Chondrocyte (in vitro differentiated cells): ENCODE results near the gene TSPAN11. TPM values are rescaled to one million over a fixed set of nuclear protein-coding genes. Genes with fewer than 3 reads are reported as not detected.

ENCODE experiments used
- DNase-seq: peaks from one replicate; pipeline ENCODE4 v3.0.0; 2021; ENCODE audit warnings: mixed read lengths, low spot score
- H3K27ac Mint-ChIP-seq: one replicate; pipeline ENCODE4 v1.8.0; 2021; ENCODE audit warnings: mild to moderate bottlenecking, moderate library complexity, mixed read lengths; ENCODE audit not compliant: unreplicated experiment
- H3K27me3 Mint-ChIP-seq: 2 replicates; pipeline ENCODE4 v1.8.0; 2021; ENCODE audit warnings: low read depth, mixed read lengths
- H3K36me3 Mint-ChIP-seq: 2 replicates; pipeline ENCODE4 v1.8.0; 2021; ENCODE audit warnings: low read depth, mixed read lengths
- H3K4me1 Mint-ChIP-seq: 2 replicates; pipeline ENCODE4 v1.8.0; 2021; ENCODE audit warnings: low read depth, mild to moderate bottlenecking, mixed read lengths
- H3K4me3 Mint-ChIP-seq: one replicate; pipeline ENCODE4 v1.8.0; 2021; ENCODE audit warnings: mild to moderate bottlenecking, moderate library complexity, mixed read lengths; ENCODE audit not compliant: unreplicated experiment
- H3K9me3 Mint-ChIP-seq: 2 replicates; pipeline ENCODE4 v1.8.0; 2021; ENCODE audit warnings: low read depth, mixed read lengths
- total RNA-seq: library from RNA; stranded (reverse); gene quantifications from 3 replicates; pipeline ENCODE4 v1.2.1, GENCODE V29; 2021
- TF ChIP-seq, protein P1 (sequence below): fragments of 200-600 bp; sonication (generic); IDR thresholded peaks from 2 replicates; pipeline ENCODE4 v1.5.0; 2021; ENCODE audit warnings: antibody characterized with exemption, mild to moderate bottlenecking, moderate library complexity

The TSPAN11 gene
- total RNA-seq, 1 donor from 2014 or later = 0.95 TPM

DNA sequence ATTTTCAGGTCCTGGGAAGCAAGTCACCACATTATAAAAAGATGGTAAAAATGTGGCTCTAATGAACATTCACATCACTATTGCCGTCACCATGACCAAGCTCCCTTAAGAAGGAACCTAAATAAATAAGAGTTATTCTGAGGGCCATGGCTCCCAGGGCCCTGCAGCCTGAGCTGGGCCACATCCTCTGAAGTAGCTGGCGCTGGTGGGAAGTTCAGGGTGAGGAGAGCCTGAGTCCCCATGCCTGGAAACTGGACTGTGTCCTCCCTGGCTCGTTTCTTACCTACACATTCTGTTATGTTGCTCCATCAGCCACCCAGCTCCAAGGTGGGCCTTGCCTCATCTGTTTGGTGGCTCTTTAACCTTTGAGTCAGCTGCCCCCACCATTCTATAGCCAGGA, 42.5 kb downstream of the TSPAN11 start:
- H3K27ac Mint-ChIP-seq = no peak overlapping the region
- peaks cover 12% of the 10 kb centered on the region for H3K4me1 Mint-ChIP-seq
- peaks cover 49% of the 10 kb centered on the region for H3K27me3 Mint-ChIP-seq
- TF ChIP-seq, protein P1, sequence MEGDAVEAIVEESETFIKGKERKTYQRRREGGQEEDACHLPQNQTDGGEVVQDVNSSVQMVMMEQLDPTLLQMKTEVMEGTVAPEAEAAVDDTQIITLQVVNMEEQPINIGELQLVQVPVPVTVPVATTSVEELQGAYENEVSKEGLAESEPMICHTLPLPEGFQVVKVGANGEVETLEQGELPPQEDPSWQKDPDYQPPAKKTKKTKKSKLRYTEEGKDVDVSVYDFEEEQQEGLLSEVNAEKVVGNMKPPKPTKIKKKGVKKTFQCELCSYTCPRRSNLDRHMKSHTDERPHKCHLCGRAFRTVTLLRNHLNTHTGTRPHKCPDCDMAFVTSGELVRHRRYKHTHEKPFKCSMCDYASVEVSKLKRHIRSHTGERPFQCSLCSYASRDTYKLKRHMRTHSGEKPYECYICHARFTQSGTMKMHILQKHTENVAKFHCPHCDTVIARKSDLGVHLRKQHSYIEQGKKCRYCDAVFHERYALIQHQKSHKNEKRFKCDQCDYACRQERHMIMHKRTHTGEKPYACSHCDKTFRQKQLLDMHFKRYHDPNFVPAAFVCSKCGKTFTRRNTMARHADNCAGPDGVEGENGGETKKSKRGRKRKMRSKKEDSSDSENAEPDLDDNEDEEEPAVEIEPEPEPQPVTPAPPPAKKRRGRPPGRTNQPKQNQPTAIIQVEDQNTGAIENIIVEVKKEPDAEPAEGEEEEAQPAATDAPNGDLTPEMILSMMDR = no peak
- DNase-seq = peak; percentile 43
- no peaks in the 10 kb centered on the region for H3K9me3 Mint-ChIP-seq
- no peaks in the 10 kb centered on the region for H3K36me3 Mint-ChIP-seq
- no peak overlapping the region for H3K4me3 Mint-ChIP-seq

DNA sequence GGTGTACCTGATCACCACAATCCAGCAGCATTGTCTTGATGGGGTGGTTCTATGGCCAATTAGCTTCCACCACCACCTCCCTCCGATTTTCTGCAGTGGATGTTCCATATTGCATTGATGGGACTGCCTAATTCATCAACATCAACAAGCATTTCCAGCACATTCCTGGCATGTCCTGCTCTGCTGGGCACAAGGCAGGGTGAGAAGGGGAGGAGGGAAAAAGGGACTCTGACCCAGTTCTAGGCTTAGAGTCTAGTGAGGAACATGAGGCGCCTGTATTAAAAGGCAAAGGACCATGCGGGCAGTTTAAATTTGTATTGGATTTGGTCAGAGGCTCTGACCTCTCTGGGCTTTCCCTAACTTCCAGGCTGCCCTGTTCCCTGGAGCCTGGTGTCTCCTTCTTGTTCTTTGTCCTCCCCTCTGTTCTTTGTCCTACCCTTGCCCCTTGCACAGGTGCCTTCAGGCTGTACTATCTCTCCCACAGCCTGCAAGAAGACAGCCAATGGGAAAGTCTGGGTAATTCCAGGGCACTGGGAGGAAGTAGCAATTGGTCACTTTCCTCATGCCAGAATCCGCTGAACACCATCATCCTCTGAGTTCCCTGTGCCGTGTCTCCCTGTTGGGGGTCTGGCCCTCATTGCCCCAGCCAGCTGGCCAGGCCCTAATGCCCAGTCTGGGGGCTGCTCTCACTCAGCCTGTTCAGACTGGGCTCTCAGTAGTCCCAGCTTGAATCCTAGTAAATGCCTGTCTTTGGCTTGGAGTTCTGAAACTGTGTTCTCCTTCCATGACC, 43.3 kb downstream of the TSPAN11 start:
- H3K27me3 Mint-ChIP-seq = peaks cover 53% of the 10 kb centered on the region
- H3K4me1 Mint-ChIP-seq = peaks cover 12% of the 10 kb centered on the region
- H3K36me3 Mint-ChIP-seq = no peaks in the 10 kb centered on the region

DNA sequence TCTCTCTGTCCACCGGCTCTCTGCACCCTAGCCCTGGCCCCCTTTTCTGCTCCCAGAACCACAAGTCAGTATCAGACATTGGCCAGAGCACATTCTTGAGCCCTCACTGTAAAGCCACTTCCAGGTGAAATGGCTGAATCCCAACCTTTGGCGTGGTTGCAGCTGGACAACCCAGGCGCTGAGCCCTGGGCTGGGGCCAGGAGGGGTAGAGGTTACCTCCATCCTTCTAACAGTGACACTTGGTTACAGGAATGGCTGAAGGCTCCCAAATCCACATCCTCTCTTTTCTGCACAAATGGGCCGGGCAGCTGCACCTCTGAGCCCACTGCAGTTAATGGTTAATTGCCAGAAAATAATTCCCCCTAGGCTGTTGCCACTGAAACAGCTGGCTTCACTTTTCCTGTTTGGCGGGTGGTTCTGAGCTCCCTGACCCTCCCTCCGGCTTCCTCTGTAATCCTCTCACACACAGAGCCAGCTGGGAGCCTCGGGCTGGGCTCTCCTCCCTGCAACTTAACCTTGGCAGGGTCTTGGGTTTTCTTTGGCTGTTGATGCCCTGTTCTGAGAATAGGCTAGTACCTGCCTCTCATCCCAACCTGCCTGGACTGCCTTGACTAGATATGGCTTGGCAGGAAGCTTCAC, 44.1 kb downstream of the TSPAN11 start:
- peaks cover 57% of the 10 kb centered on the region for H3K27me3 Mint-ChIP-seq
- H3K4me3 Mint-ChIP-seq = no peak overlapping the region
- H3K36me3 Mint-ChIP-seq = no peaks in the 10 kb centered on the region
- H3K4me1 Mint-ChIP-seq = peaks cover 12% of the 10 kb centered on the region
- DNase-seq = no peak
- TF ChIP-seq, protein P1 = no peak
- no peaks in the 10 kb centered on the region for H3K9me3 Mint-ChIP-seq
- no peak overlapping the region for H3K27ac Mint-ChIP-seq

More for the DNA sequence above, 43.3 kb downstream of the TSPAN11 start:
- no peak overlapping the region for H3K27ac Mint-ChIP-seq
- TF ChIP-seq, protein P1 = no peak
- no peak for DNase-seq
- no peaks in the 10 kb centered on the region for H3K9me3 Mint-ChIP-seq
- no peak overlapping the region for H3K4me3 Mint-ChIP-seq

DNA sequence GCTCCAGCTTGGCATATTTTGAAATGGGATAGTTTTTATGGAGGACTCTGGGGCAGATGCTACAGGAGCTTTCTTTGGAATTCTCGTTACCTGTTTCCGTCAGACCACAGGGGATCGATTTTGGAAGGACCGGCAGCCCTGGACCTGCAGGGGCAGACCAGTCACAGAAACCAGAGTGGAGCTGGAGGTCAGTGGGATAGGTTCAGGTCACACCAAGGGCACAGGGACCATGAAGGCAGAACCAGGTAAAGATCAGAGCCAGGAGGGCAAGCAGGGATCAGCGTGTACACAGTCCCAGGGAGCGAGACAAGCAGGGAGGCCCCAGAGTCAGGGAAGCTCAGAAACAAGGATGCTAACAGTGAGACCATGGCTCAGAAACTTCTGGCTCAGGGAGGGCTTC, 45.5 kb downstream of the TSPAN11 start:
- TF ChIP-seq, protein P1 = no peak
- no peak for DNase-seq

DNA sequence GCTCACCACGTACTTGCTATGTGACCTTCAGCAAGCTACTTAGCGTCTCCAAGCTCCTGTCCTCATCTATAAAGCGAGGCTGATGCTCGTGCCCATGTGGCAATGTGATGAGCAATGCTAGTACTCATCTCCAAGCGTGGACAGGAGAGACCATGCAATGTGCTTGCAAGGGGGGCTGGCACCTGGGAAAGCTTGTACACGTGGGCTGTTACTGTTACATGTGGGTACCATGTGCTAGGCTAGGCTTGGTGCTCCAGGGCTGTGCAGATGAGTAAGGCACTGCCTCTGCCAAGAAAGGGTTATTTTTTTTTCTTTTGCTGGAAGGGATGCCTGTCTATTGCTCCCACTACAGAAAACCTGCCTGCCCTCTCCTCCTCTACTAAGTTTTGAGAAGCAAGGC, 46.6 kb downstream of the TSPAN11 start:
- no peaks in the 10 kb centered on the region for H3K36me3 Mint-ChIP-seq
- H3K9me3 Mint-ChIP-seq = no peaks in the 10 kb centered on the region
- no peak overlapping the region for H3K27ac Mint-ChIP-seq
- peaks cover 9% of the 10 kb centered on the region for H3K4me1 Mint-ChIP-seq
- no peak overlapping the region for H3K4me3 Mint-ChIP-seq
- no peak for DNase-seq
- peaks cover 53% of the 10 kb centered on the region for H3K27me3 Mint-ChIP-seq
- TF ChIP-seq, protein P1 = no peak

More for the DNA sequence above, 45.5 kb downstream of the TSPAN11 start:
- Mint-ChIP-seq H3K4me1 (peaks cover 12% of the 10 kb centered on the region), H3K27me3 (peaks cover 53% of the 10 kb centered on the region), H3K27ac (no peak overlapping the region), H3K4me3 (no peak overlapping the region), H3K9me3 (no peaks in the 10 kb centered on the region), H3K36me3 (no peaks in the 10 kb centered on the region)
